A549 (cell line): Measurements from ENCODE around the gene SNX2. TPM values are rescaled to one million over a fixed set of nuclear protein-coding genes. Genes with fewer than 3 reads are reported as not detected.

ENCODE experiments used
- ATAC-seq, 2 experiments: fragments of 200-7000 bp in 1 of 2; fragments of >200 bp in 1 of 2; cut with Nextera tagmentation in 1 of 2; cut with Tn5 transposase in 1 of 2; 3 replicates each; pipeline versions ENCODE4 v1.8.0 to v1.9.1; 2018 to 2020; ENCODE audit warnings: mild to moderate bottlenecking in 1 of 2, moderate library complexity in 1 of 2
- CTCF ChIA-PET: fragments of 300-600 bp; sonication (Branson Sonifier 250); formaldehyde crosslinking; extraction: SDS; loops from one replicate; lab custom pipeline; 2021; ENCODE audit warnings: antibody characterized with exemption, inconsistent platforms; lab: Yijun Ruan, JAX
- POLR2A ChIA-PET: fragments of 350-600 bp; formaldehyde crosslinking; extraction: SDS; loops from one replicate; lab custom pipeline; 2021; ENCODE audit warnings: antibody characterized with exemption, inconsistent platforms; lab: Yijun Ruan, JAX
- DNase-seq, 2 experiments: peaks; one replicate each; pipeline versions ENCODE4 v3.0.0 to v3.0.0-alpha.2; 2011 to 2016; ENCODE audit warnings: low read depth in 1 of 2, low spot score in 1 of 2
- FAIRE-seq: peaks from 2 replicates; lab custom pipeline; 2011; peaks lifted over from hg19 to GRCh38; lab: Jason Lieb, UNC
- H3K27ac ChIP-seq, 2 experiments: fragments of >200 bp; sonication (Bioruptor Twin); formaldehyde crosslinking; 3 replicates each; pipeline ENCODE4 v1.5.1; 2016 to 2017
- H3K4me1 ChIP-seq: fragments of >200 bp; sonication (Bioruptor Twin); formaldehyde crosslinking; 3 replicates; pipeline ENCODE4 v1.6.1; 2016
- H3K4me2 ChIP-seq: fragments of >200 bp; sonication (Bioruptor Twin); formaldehyde crosslinking; 3 replicates; pipeline ENCODE4 v1.6.1; 2016
- H3K4me3 ChIP-seq: fragments of >200 bp; sonication (Bioruptor Twin); formaldehyde crosslinking; 3 replicates; pipeline ENCODE4 v1.5.1; 2016
- H3K9me3 ChIP-seq: fragments of >200 bp; sonication (Bioruptor Twin); formaldehyde crosslinking; 3 replicates; pipeline ENCODE4 v1.6.1; 2016
- ATOH8 ChIP-seq: fragments of 250-450 bp; sonication (Bioruptor Pico); IDR thresholded peaks from 2 replicates; pipeline ENCODE4 v1.5.0; 2020; ENCODE audit warnings: low read depth, mild to moderate bottlenecking, moderate library complexity
- BHLHE40 ChIP-seq: IDR thresholded peaks from 2 replicates; pipeline ENCODE4 v1.6.1; 2012; ENCODE audit warnings: low read depth, low read length, inconsistent platforms
- CBX2 ChIP-seq: fragments of 200-600 bp; sonication (generic); IDR thresholded peaks from 2 replicates; pipeline ENCODE4 v1.6.1; 2016; ENCODE audit warnings: low read depth, mild to moderate bottlenecking, borderline replicate concordance
- CHD4 ChIP-seq: fragments of 200-600 bp; sonication (generic); IDR thresholded peaks from 2 replicates; pipeline ENCODE4 v1.6.1; 2016; ENCODE audit warnings: antibody characterized with exemption, mild to moderate bottlenecking, borderline replicate concordance
- CTCF ChIP-seq: fragments of >200 bp; sonication (Bioruptor Twin); formaldehyde crosslinking; IDR thresholded peaks from 3 replicates; pipeline ENCODE4 v1.5.1; 2016
- E2F6 ChIP-seq: IDR thresholded peaks from 2 replicates; pipeline ENCODE4 v1.6.1; 2012; ENCODE audit warnings: low read depth, borderline replicate concordance
- ESRRA ChIP-seq: fragments of 150-350 bp; IDR thresholded peaks from 2 replicates; pipeline ENCODE4 v1.6.1; 2014; ENCODE audit warnings: mild to moderate bottlenecking, low read length, borderline replicate concordance
- FOSL2 ChIP-seq, 2 experiments: fragments of 450-650 bp in 1 of 2; fragments of >200 bp in 1 of 2; sonication (Bioruptor Twin) in 1 of 2; formaldehyde crosslinking; IDR thresholded peaks; 2 replicates each; pipeline versions ENCODE4 v1.5.0 to v1.6.1; 2016 to 2020; ENCODE audit warnings: mild to moderate bottlenecking in 1 of 2, moderate library complexity in 1 of 2
- HDAC2 ChIP-seq: fragments of 200-600 bp; sonication (generic); IDR thresholded peaks from 2 replicates; pipeline ENCODE4 v1.6.1; 2016
- HEYL ChIP-seq: fragments of 250-450 bp; sonication (Bioruptor Pico); IDR thresholded peaks from 2 replicates; pipeline ENCODE4 v1.8.0; 2021; ENCODE audit warnings: mild to moderate bottlenecking, moderate library complexity
- HOXA7 ChIP-seq: fragments of 250-450 bp; sonication (Bioruptor Pico); IDR thresholded peaks from 2 replicates; pipeline ENCODE4 v1.5.0; 2020; ENCODE audit warnings: mild to moderate bottlenecking, moderate library complexity
- JUN ChIP-seq, 2 experiments: fragments of >200 bp; sonication (Bioruptor Twin); formaldehyde crosslinking; IDR thresholded peaks; 2 replicates in 1 of 2; 3 replicates in 1 of 2; pipeline ENCODE4 v1.6.1; 2016 to 2017
- JUNB ChIP-seq: fragments of >200 bp; sonication (Bioruptor Twin); formaldehyde crosslinking; IDR thresholded peaks from 2 replicates; pipeline ENCODE4 v1.6.1; 2016
- NPAS2 ChIP-seq: fragments of 250-450 bp; sonication (Bioruptor Pico); IDR thresholded peaks from 2 replicates; pipeline ENCODE4 v1.8.0; 2022; ENCODE audit warnings: mild to moderate bottlenecking, moderate library complexity, borderline replicate concordance
- NR3C1 ChIP-seq: fragments of >200 bp; sonication (Bioruptor Twin); formaldehyde crosslinking; IDR thresholded peaks from 3 replicates; pipeline ENCODE4 v1.6.1; 2017
- PHF8 ChIP-seq: fragments of 200-600 bp; sonication (generic); IDR thresholded peaks from 2 replicates; pipeline ENCODE4 v1.6.1; 2016; ENCODE audit warnings: low read depth, mild to moderate bottlenecking, antibody characterized with exemption, moderate library complexity, borderline replicate concordance
- POLR2A ChIP-seq: IDR thresholded peaks from 2 replicates; pipeline ENCODE4 v1.6.1; 2012; ENCODE audit warnings: mild to moderate bottlenecking, low read length
- POLR2AphosphoS2 ChIP-seq: conservative IDR thresholded peaks from 2 replicates; pipeline ENCODE4 v1.6.1; 2012; ENCODE audit warnings: low read length, improper control_type of control experiment, inconsistent platforms
- RCOR1 ChIP-seq: fragments of 150-350 bp; IDR thresholded peaks from 2 replicates; pipeline ENCODE4 v1.6.1; 2014; ENCODE audit warnings: antibody characterized with exemption, low read length, low read depth
- RFX5 ChIP-seq: fragments of 450-650 bp; IDR thresholded peaks from 2 replicates; pipeline ENCODE4 v1.7.1; 2014; ENCODE audit warnings: antibody characterized with exemption, mild to moderate bottlenecking, moderate library complexity
- SREBF2 ChIP-seq: fragments of 450-650 bp; IDR thresholded peaks from 2 replicates; pipeline ENCODE4 v1.6.1; 2014; ENCODE audit warnings: mild to moderate bottlenecking, moderate library complexity
- TP53 ChIP-seq: fragments of 250-450 bp; sonication (Bioruptor Pico); IDR thresholded peaks from 2 replicates; pipeline ENCODE4 v1.5.0; 2021; ENCODE audit warnings: mild to moderate bottlenecking, moderate library complexity
- ZFP36 ChIP-seq: fragments of 450-650 bp; IDR thresholded peaks from 2 replicates; pipeline ENCODE4 v1.6.1; 2014; ENCODE audit warnings: borderline replicate concordance; ENCODE audit not compliant: partially characterized antibody
- WGBS: methylation state at CpG from one replicate; pipeline ENCODE4 v1.1.6; 2017; ENCODE audit errors: missing lambda C conversion rate; 5-methylcytosine and 5-hydroxymethylcytosine counted together
- polyA plus RNA-seq, 4 experiments: library from polyadenylated mRNA; depleted of rRNA in 3 of 4; stranded (reverse); fragments of >200 nt; fragmentation: RNase III in 1 of 4; extraction: RNeasy Plus Mini Kit Qiagen cat#74134 plus additional on column Dnase treatment in 1 of 4; gene quantifications; 2 replicates in 3 of 4; 3 replicates in 1 of 4; pipeline ENCODE4 v1.2.3, GENCODE V29; 2011 to 2017
- TF ChIP-seq, protein P1 (sequence below): fragments of 250-450 bp; sonication (Bioruptor Pico); IDR thresholded peaks from 2 replicates; pipeline ENCODE4 v1.5.0; 2021; ENCODE audit warnings: mild to moderate bottlenecking, moderate library complexity, borderline replicate concordance
- TF ChIP-seq, protein P2 (sequence below): IDR thresholded peaks from 2 replicates; pipeline ENCODE4 v1.6.1; 2012
- TF ChIP-seq, protein P3 (sequence below): fragments of 450-650 bp; IDR thresholded peaks from 2 replicates; pipeline ENCODE4 v1.6.1; 2014; ENCODE audit warnings: antibody characterized with exemption
- TF ChIP-seq, protein P4 (sequence below): fragments of 200-600 bp; sonication (generic); IDR thresholded peaks from 2 replicates; pipeline ENCODE4 v1.6.1; 2016; ENCODE audit warnings: antibody characterized with exemption, mild to moderate bottlenecking, moderate library complexity
- TF ChIP-seq, protein P5 (sequence below): IDR thresholded peaks from 2 replicates; pipeline ENCODE4 v1.6.1; 2012

Gene SNX2
- polyA plus RNA-seq, 2 of the 4 experiments (the other 2 are of a cell fraction): 52.9 to 60.6 TPM

DNA sequence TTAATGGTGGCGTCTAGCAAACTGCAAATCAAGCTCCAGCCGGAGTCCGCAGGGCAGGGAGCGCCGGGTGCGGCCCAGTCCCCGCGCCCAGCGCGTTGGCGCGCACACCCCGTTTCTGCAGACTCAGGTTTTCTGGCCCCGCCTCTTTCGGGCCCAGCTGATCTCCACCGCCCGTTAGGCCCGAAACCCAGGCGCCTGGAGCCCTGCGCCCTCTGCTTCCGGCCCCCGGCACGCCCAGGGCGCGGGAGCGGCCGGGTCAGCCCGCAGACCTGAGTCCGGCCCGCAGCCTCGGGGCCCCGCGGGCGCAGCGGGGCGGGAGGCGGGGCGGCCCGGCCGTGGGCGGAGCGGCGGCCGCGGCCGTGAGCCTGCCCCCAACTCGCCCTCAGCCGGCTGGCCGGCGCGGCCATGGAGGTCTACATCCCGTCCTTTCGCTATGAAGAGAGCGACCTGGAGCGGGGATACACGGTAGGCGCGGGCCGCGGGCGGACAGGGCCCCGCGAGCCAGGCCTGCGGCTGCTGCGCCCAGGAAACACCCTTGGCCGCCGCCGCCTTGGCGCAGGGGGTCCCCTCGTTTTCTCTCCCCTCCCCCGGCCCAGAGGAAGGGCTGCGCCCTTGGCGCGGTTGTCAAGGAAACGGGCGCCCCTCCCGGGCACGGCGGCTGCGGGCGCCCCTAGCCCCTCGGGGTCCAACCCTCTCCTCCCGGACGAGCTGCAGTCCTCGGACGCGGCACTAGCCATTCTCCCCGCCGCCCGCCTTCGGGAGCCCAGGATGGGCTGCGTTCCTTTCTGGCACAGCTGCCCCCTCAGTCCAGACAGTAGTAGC lies 70.6 kb downstream of the SNX2 start, which contains the start of gene SNX24:
SNX24 (plus strand) TSS at position 385 of the 822 bp plus-strand sequence; CDS start at position 406, 21 bp downstream.
- peak within 1 kb of the TSS; percentile 94 to 99 for H3K27ac ChIP-seq
- H3K9me3 ChIP-seq: no peaks in the 10 kb centered on the region
- H3K4me3 ChIP-seq: peak within 1 kb of the TSS; percentile 80
- ChIA-PET CTCF (interaction anchor here (0.7 to 1.1 kb wide), 2 partner anchors 14 to 371 kb away, joined by 3 read pairs; no protein-coding TSS in a partner anchor), POLR2A (interaction anchor here (0.6 to 1.8 kb wide), 6 partner anchors 14 to 667 kb away, joined by 3 to 6 read pairs (median 4); partner anchors contain the start of genes CSNK1G3 and SNX2)
- ATAC-seq (peak; percentile 88 to 90), FAIRE-seq (no peak), DNase-seq (peak; percentile 81)
- H3K4me1 ChIP-seq: peaks cover 46% of the 10 kb centered on the region
- WGBS: under 1% methylated on average over 33 of the region's 92 CpGs
- H3K4me2 ChIP-seq: peak within 1 kb of the TSS; percentile 90
- TF ChIP-seq HOXA7 (CRISPR knock-in tag) (no peak), ZFP36 (no peak), PHF8 (peak; percentile 91), POLR2A (peak; percentile 73), SREBF2 (no peak), CHD4 (no peak), JUN (IDR thresholded peaks at IDR 0.05) (peak; percentile 57 to 74; a peak in 4 of 5 replicates), HDAC2 (no peak), ESRRA (no peak), NPAS2 (CRISPR knock-in tag) (no peak), FOSL2 (IDR thresholded peaks at IDR 0.05) (no peak), FOSL2 (CRISPR knock-in tag; IDR thresholded peaks at IDR 0.05) (no peak), ATOH8 (CRISPR knock-in tag) (no peak), HEYL (no peak), CBX2 (no peak), TP53 (CRISPR knock-in tag) (no peak), RCOR1 (no peak), JUNB (no peak), RFX5 (no peak), POLR2AphosphoS2 (no peak), NR3C1 (no peak), CTCF (no peak), E2F6 (peak; percentile 53; the same call in 1 of the 2 replicates), BHLHE40 (no peak)
- TF ChIP-seq, protein P1, sequence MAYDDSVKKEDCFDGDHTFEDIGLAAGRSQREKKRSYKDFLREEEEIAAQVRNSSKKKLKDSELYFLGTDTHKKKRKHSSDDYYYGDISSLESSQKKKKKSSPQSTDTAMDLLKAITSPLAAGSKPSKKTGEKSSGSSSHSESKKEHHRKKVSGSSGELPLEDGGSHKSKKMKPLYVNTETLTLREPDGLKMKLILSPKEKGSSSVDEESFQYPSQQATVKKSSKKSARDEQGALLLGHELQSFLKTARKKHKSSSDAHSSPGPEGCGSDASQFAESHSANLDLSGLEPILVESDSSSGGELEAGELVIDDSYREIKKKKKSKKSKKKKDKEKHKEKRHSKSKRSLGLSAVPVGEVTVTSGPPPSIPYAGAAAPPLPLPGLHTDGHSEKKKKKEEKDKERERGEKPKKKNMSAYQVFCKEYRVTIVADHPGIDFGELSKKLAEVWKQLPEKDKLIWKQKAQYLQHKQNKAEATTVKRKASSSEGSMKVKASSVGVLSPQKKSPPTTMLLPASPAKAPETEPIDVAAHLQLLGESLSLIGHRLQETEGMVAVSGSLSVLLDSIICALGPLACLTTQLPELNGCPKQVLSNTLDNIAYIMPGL: no peak
- TF ChIP-seq, protein P2, sequence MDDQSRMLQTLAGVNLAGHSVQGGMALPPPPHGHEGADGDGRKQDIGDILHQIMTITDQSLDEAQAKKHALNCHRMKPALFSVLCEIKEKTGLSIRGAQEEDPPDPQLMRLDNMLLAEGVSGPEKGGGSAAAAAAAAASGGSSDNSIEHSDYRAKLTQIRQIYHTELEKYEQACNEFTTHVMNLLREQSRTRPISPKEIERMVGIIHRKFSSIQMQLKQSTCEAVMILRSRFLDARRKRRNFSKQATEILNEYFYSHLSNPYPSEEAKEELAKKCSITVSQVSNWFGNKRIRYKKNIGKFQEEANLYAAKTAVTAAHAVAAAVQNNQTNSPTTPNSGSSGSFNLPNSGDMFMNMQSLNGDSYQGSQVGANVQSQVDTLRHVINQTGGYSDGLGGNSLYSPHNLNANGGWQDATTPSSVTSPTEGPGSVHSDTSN: 0 out of 2 replicates have a peak, but pooled peaks have one; percentile 53
- TF ChIP-seq, protein P3, sequence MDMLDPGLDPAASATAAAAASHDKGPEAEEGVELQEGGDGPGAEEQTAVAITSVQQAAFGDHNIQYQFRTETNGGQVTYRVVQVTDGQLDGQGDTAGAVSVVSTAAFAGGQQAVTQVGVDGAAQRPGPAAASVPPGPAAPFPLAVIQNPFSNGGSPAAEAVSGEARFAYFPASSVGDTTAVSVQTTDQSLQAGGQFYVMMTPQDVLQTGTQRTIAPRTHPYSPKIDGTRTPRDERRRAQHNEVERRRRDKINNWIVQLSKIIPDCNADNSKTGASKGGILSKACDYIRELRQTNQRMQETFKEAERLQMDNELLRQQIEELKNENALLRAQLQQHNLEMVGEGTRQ: no peak
- TF ChIP-seq, protein P4, sequence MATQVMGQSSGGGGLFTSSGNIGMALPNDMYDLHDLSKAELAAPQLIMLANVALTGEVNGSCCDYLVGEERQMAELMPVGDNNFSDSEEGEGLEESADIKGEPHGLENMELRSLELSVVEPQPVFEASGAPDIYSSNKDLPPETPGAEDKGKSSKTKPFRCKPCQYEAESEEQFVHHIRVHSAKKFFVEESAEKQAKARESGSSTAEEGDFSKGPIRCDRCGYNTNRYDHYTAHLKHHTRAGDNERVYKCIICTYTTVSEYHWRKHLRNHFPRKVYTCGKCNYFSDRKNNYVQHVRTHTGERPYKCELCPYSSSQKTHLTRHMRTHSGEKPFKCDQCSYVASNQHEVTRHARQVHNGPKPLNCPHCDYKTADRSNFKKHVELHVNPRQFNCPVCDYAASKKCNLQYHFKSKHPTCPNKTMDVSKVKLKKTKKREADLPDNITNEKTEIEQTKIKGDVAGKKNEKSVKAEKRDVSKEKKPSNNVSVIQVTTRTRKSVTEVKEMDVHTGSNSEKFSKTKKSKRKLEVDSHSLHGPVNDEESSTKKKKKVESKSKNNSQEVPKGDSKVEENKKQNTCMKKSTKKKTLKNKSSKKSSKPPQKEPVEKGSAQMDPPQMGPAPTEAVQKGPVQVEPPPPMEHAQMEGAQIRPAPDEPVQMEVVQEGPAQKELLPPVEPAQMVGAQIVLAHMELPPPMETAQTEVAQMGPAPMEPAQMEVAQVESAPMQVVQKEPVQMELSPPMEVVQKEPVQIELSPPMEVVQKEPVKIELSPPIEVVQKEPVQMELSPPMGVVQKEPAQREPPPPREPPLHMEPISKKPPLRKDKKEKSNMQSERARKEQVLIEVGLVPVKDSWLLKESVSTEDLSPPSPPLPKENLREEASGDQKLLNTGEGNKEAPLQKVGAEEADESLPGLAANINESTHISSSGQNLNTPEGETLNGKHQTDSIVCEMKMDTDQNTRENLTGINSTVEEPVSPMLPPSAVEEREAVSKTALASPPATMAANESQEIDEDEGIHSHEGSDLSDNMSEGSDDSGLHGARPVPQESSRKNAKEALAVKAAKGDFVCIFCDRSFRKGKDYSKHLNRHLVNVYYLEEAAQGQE: no peak
- TF ChIP-seq, protein P5, sequence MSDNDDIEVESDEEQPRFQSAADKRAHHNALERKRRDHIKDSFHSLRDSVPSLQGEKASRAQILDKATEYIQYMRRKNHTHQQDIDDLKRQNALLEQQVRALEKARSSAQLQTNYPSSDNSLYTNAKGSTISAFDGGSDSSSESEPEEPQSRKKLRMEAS: peak; percentile 53
